AG09309 (cell line): Measurements from ENCODE around the gene KATNAL1.

Experiments
- DNase-seq: peaks from one replicate; pipeline ENCODE4 v3.0.0-alpha.2; 2010; ENCODE audit warnings: low read depth
- H3K4me3 ChIP-seq: 2 replicates; pipeline ENCODE4 v1.5.1; 2011; ENCODE audit warnings: mild to moderate bottlenecking, low read depth, low read length, moderate library complexity; ENCODE audit not compliant: control insufficient read depth
- TF ChIP-seq, protein P1 (sequence below): IDR thresholded peaks from 2 replicates; pipeline ENCODE4 v1.5.1; 2011; ENCODE audit warnings: mild to moderate bottlenecking, low read depth, low read length, inconsistent platforms; ENCODE audit not compliant: insufficient read depth, control insufficient read depth; ENCODE audit errors: missing control alignments

The KATNAL1 gene

DNA sequence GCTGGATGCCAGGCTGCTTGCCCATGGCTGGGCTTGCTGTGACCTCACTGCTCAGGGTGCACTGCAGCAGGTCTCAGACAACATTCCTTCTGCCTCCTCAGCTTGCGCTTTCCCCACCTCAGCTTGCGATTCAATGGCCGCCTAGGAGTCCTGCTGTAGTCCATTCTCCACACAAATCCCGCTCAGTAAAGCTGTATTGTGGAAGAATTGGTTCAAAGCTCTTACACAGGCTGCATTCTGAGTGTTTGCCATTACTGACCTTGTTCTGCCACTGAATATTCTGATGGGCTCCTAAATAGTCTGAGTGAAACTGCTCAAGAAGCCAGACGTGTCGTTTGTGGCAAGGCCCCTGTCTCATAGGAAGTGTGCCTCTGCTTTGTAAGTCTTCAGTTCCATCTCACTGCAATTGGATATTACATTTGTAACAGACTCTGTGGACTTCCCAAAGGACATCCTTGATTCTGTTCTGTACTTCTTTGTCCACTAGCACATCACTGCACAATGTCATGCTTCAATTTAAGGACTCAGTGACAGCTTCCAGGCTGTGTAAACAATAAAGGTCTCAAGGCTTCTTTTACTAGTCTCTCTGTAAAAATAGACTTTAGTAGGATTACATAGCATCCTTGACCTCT lies 49.8 kb downstream of the KATNAL1 start:
- no peak overlapping the region for H3K4me3 ChIP-seq
- TF ChIP-seq, protein P1, sequence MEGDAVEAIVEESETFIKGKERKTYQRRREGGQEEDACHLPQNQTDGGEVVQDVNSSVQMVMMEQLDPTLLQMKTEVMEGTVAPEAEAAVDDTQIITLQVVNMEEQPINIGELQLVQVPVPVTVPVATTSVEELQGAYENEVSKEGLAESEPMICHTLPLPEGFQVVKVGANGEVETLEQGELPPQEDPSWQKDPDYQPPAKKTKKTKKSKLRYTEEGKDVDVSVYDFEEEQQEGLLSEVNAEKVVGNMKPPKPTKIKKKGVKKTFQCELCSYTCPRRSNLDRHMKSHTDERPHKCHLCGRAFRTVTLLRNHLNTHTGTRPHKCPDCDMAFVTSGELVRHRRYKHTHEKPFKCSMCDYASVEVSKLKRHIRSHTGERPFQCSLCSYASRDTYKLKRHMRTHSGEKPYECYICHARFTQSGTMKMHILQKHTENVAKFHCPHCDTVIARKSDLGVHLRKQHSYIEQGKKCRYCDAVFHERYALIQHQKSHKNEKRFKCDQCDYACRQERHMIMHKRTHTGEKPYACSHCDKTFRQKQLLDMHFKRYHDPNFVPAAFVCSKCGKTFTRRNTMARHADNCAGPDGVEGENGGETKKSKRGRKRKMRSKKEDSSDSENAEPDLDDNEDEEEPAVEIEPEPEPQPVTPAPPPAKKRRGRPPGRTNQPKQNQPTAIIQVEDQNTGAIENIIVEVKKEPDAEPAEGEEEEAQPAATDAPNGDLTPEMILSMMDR = no peak
- DNase-seq = no peak

DNA sequence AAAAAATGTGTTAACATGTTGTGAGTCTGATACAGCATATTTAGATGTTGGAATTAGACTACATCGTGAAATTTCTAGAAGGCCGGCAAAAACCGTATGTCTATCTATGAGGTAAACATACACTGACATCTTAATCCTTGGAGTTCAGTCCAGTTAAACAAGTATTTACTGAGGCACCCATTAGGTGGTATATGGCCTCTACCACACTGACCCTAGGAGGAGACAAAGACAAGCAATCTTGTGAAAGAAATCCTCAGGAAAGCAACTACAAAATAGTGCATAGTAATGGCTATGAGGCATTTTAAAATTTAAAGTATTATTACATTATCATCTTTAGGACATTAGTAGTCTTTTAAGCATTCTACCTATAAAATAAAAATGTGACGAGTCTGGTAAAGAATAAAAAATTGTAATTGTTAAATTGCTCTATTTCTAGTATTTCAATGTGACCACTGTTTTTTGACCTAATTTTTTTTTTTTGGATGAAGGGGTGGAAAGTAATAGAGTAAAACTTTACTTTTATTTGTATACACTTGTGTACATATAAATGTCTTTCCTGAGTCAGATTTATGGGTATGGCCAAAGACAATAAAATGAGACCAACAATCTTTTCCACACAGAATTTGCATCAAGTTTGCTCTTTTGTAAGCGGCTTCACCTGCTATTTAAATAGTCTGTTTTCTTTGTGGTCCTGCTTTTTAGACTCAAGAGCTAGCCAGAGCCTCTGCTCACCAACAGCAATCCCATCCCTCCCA lies 50.5 kb downstream of the KATNAL1 start:
- H3K4me3 ChIP-seq = no peak overlapping the region
- TF ChIP-seq, protein P1 = peak; percentile 30
- DNase-seq = peak; percentile 8

DNA sequence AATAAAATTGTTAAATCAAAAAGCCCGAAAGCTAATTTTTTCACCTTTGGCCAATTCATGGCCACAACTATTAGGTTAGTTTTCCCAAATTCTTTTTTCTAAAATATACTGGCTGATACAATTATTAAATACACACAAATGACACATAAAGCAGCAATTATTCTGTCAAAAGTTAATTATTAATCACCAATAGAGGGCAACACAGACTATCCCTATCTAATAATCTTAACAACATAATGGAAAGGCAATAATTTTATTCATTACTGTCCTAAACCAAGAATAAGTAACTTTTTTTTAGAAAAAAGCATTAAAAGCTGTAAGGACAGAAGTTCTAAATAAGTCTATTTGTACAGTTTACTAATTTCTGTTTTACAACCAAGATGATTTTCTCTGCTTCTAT lies 51.7 kb downstream of the KATNAL1 start:
- TF ChIP-seq, protein P1 = no peak
- DNase-seq = no peak
- no peak overlapping the region for H3K4me3 ChIP-seq

DNA sequence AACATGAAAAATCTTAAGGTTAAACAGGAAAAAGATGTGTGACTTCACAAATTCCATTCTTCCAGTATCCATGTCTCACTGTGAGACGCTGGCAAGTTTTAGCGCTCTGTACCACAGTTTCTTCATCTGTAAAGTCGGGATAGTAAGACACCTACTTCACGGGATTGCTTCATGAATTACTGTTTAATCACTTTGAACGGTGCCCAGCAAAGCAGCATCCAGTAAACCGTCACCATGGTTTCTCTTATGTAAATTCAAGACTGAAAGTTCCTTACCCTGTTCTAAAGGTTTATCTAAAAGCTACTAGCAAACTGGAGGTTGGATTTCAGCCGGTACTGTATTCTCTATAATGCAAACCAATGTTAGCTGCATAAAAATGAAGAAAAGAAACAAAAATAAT lies 53.5 kb downstream of the KATNAL1 start:
- TF ChIP-seq, protein P1 = no peak
- no peak for DNase-seq
- no peak overlapping the region for H3K4me3 ChIP-seq

DNA sequence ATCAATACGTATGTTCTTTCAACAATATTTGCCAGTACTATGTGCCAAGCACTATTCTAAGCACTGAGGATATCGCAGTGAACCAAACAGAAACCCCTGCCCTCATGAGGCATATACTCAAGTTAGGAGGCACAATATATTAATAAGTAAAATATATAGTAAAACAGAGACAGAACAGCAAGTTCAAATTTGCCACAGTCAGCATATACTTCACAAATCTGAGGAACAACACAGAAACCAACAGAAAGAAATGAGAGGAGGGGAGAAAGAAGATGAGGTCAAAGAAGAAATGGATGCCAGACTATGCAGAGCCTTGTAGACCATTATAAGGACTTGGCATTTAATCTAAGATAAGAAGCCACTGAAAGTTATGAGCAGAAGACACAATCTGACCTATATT lies 59.9 kb downstream of the KATNAL1 start:
- no peak for DNase-seq
- TF ChIP-seq, protein P1 = no peak
- no peak overlapping the region for H3K4me3 ChIP-seq

DNA sequence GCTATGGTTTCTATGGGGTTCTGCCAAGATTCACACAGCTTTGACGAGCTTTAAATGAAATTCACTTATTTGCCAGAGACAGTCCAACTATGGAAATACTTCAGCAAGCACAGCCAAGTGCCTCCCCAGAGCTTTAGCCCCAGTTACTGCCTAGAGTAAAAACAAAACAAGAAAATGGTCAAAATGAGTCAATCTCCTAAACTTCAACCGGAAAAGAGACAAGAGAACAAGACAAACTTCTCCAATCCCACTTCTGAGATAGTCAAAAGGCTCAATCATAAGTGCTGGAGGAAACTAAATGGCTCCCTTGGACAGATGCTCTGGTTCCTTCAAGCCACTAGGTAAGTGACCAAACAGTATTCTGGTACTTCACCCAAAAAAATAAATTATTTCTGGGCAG lies 65.8 kb downstream of the KATNAL1 start:
- no peak for DNase-seq
- TF ChIP-seq, protein P1 = no peak
- H3K4me3 ChIP-seq = no peak overlapping the region
